Ureter (tissue), 1 donor: ENCODE measurements around the gene SUGP2. TPM values are rescaled to one million over a fixed set of nuclear protein-coding genes. Genes with fewer than 3 reads are reported as not detected.
A peak's percentile ranks its signal among the peaks of the same experiment; 100 is the strongest.

Experiments used
- DNase-seq: peaks from one replicate; pipeline ENCODE4 v3.0.0-alpha.2; 2020; ENCODE audit warnings: low spot score
- total RNA-seq: library from RNA; stranded (reverse); gene quantifications from one replicate; pipeline ENCODE4 v1.2.4, GENCODE V29; 2023
- donor health status: DM: yes; HTN: yes; CAD: no.

SUGP2 gene
- 99.6 TPM for total RNA-seq

DNA sequence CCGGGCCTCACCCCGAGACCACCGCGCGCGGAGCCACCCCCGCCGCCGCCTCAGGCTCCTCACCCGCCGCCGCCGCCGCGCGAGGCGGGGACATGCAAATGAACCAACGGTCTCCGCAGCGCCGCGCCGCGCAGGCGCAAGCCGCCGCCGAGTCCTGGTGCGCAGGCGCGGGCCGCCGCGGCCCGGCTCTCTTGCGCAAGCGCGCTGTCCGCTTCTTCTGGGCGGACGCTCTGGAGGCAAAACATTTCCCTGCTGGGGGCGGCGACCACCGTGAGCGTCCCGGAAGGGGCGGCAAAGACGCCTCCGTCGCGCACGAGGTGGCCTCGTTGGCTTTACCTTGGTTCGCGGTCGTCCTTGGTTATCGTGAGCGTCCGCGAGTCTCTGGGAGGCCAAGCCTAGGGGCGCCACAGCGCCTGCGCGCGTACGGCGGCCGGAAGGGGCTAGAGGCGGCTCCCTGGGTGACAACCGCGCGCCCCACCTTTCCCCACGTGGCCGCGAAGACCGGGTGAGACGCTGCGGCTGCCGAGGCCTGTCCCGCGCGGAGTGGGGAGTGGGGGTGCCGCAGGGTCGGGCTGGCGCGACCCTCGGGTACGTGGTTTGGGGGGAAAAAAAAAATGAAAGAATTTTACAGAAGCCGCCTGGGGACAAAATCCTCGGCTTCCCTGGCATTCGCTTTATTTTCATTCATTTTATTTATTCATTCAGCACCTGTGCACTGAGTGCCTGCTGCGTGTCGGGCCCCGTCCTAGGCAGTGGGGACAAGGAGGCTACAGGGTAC is at the start of gene SUGP2, which contains the start of gene ARMC6:
TSS of gene SUGP2 (minus strand) at position 92 of the 778 bp plus-strand sequence. CDS start 2,446 bp downstream, outside the sequence.
TSS of gene ARMC6 (plus strand) at position 178 of the 778 bp plus-strand sequence. CDS start 607 bp downstream, outside the sequence.
- peak; percentile 85 for DNase-seq

DNA sequence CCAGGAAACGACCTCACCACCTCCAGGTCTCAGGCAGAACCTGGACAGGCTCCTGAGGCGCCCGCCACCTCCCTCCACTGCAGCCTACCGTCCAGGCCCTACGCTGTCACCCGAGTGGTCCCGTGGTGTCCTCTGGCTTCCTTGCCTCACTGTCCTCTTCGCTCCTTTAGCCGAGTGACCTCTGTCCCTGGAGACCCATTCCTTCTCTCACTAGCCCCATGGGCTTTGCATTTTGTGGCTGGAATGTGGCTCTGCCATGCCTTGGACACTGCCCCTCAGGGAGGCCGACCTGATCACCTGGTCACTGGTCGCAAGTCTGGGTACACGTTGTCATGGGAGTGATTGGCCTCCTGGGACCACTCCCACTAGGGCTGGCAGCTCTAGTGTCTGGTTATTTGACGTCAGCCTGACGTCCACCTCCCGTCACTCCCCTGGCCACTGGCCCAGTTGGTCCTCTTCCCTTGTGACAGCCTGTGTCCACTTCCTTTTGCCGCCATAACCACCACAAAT is 48.4 kb upstream of the SUGP2 start:
- DNase-seq = no peak

DNA sequence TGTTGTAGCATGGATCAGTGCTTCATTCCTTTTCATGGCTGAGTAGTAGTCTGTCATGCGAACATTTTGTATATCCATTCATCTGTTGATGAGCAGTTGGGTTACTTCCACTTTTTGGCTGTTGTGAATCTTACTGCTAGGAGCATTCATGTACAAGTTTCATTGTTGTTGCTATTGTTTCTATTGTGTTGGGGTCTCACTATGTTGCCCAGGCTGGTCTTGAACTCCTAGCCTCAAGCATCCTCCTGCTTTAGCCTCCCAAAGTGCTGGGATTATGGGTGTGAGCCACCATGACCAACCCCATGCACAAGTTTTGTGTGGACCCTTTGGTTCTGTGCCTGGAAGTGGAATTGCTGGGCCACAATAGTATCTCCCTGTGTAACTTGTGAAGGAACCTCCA is 46.3 kb upstream of the SUGP2 start:
- DNase-seq = no peak

DNA sequence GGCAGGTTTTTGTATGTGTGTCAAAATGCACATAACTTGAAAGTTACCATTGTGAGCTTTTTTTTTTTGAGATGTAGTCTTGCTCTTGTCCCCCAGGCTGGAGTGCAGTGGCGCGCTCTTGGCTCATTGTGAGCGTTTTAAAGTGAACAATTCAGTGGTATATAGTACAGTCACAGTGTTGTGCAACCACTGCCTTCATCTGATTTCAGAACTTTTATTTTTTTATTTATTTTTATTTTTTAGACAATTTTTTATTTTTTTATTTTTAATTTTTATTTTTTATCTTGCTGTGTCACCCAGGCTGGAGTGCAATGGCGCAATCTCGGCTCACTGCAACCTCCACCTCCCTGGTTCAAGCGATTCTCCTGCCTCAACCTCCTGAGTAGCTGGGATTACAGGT is 45.5 kb upstream of the SUGP2 start:
- no peak for DNase-seq

DNA sequence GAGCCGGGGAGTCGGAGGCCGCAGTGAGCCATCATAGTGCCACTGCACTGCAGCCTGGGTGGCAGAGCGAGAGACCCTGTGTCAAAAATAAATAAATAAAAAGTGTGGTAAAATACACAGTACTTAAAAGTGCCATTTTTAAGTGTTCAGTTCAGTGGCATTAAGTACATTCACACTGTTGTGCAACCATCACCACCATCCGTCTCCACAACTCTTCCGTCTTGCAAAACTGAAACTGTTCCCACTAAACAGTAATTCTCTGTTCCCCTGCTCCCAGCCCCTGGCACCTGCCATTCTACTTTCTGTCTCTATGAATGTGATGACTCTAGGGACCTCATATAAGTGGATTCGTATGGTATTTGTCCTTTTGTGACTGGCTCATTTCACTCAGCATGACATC is 43.8 kb upstream of the SUGP2 start:
- DNase-seq = no peak

DNA sequence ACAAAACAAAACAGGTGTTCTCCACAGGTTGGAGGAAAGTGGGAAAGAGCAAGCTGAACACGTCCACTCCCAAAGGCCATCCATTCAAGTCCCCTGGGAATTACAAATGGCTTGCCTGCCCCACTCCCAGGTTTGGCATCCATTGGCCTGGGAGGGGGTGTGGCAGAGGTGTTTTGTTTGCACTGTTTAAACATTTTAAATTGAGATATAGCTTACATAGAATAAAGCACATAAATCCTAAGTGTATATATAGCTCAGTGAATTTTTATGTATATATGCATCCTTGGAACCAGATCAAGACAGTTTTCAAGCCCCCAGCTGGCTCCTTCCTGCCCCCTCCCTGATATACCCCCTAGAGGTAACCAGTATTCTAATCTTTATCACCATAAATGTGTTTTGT is 43.2 kb upstream of the SUGP2 start:
- DNase-seq = no peak

DNA sequence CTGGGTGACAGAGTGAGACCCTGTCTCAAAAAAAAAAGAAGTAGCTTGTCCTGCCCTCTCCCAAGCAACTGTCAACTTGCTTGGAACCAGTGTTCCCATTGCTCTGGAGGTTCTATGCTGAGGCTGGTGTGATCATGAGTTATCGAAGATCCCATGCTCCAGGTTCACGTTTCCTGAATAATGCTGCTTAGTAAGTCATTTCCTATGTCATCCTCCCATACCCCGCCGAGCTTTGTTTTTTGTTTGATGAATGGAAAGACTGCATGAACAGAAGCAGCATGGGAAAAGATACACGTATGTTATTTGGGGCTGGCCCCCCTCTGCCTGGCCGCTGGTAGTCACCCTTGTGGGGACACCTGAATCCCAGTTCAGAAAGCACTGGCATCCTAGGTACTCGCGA is 41.8 kb upstream of the SUGP2 start:
- DNase-seq = no peak

DNA sequence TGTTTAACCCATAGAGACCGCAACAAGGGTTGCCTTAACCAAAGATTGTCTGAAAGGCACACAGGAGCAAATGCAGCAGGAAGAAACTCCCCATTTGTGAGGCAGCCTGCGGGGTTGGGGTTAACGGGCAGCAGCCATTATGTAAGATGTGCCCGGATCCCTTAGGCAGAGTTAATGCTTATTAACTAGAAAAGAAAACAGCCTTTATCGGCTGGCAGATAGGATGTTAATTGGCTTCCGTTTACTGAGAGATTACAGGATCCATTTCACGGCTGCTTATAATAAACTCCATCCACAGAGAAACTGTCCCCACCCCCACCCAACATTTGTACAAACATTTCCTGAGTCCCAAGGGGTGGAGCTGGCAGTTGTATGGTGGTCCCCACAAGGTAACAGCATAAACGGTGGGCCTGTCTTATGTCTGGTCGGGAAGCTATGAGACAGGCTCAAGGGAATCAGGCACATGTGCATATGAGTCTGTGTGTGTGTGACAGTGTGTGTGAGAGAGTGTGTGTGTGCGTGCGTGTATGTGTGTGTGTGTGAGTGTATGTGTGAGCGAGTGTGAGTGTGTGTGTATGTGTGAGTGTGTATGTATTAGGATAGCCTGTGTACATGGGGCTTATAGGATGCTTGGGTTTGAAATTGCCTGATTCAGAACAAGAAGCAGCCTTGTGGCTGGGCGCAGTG is 41.0 kb upstream of the SUGP2 start:
- no peak for DNase-seq

DNA sequence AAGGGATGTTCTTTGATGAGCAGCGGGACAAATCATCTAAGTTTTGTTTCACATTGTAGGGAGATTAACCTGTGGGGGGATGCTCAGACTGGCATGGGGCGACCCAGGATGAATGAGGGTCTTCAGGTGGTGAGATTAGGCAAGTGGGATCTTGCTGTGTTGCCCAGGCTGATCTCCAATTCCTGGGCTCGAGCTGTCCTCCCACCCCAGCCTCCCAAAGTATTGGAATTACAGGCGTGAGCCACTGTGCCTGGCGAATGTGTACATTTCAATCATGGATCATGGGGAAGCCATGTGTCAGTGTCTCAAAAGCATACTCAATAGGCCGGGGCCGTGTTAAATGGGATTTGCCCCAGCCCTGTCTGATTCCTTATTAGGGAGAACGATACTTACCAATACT is 38.6 kb upstream of the SUGP2 start:
- DNase-seq = no peak

DNA sequence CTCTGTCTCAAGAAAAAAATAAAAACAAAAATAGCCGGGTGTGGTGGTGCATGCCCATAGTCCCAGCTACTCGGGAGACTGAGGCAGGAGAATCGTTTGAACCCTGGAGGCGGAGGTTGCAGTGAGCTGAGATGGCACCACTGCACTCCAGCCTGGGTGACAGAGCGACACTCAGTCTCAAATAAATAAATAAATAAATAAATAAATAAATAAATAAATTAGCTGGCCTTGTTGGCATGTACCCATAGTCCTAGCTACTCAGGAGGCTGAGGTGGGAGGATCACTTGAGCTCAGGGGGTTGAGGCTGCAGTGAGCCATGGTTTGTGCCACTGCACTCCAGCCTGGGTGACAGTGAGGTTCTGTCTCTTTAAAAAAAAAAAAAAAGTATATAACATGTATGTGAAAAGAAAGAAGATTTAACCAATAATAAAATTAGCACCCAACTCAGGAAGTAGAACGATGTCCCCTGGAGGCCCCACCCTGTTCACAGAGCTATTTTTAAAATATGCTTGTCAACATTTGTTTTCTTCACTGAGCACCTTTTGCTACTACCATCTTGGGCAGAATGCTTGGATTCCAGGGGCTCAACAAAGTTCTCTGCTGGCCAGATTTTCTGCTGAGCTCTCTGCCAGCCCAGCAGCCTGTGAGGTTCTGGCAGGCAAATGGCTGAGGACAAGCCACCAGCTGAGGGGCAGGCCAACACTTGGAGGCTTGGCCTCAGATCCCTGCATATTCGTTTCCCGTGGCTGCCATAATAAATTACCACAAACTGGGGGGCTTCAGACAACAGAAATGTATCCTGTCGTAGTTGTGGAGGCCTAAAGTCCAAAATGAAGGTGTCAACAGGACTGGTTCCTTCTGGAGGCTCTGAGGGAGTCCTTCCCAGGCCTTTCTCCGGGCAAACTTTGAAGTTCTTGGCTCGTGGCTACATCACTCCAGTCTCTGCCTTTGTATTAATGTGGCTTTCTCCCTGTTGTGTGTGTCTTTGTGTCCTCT is 35.6 kb upstream of the SUGP2 start:
- no peak for DNase-seq

DNA sequence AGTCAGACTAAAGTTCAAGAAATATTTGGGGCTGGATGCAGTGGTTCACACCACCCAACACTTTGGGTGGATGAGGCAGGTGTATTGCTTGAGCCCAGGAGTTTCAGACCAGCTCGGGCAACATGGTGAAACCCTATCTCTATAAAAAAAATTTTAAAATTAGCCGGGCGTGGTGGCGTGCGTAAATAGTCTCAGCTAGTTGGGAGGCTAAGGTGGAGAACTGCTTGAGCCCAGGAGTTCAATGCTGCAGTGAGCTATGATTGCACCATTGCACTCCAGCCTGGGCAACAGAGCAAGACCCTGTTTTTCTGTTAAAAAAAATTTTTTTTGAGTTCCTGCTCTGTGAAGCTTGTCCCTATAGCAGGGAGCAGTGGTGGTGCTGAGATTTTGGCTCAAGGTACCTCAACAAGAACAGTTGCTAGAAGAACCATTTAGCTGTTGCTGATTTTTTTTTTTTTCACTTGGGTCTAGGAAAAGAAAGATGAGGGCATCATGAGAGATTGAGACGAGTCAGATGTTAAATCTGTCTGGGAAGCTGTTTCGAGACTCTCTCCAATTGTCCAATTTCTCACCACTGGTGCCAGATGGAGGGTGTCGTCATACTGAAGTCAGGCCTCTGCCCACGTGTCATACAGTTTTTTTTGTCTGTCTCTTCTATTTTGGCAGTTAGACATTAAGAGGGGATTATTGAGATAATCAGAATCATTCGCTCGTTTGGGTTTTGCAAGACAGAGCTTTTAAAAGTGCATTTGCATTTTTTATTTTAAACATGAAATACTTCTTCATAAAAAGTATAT is 34.2 kb upstream of the SUGP2 start:
- DNase-seq = no peak

DNA sequence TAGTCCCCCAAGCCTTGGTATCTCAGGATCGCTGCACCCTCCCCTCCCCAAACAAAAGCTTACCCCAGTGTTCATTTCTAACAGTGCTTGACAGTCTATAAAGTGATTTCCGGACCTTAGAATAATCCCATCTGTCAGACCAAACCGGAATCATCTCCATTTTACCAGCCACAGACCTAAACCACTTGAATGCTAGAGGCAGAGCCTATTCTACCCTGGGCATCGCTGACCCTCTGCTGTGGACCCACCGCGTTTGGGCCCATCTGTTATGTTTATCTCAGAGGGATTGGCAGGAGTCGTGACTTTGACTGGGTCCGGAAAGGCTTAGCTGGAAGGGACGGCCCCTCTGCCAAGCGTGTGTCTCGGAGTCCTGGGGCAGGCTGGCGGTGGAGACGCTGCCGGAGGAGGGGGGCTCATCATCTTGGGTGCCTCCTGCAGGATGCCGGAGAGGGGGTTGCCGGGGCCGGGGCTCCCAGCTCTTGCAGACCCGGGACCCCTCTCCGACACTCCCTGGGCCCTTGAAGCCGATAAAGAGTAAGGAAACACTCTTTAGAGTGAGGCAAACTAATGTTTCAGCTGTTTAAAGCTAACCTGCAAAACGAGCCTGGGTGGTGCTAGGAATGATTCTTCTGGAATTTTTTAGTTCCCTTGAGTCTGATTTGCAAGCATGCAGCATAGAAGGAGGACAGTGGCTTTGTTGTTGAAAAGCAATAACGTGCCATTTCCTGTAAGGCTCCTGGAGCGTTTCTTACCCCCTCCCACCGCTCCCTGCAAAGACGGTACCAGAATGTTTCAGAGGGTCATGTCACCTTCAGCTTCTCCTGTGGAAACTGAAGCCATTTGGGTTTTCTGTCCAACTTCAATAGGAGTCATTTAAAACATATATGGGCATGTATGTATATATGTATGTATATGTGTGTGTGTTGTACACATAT is 31.8 kb upstream of the SUGP2 start:
- DNase-seq = no peak

DNA sequence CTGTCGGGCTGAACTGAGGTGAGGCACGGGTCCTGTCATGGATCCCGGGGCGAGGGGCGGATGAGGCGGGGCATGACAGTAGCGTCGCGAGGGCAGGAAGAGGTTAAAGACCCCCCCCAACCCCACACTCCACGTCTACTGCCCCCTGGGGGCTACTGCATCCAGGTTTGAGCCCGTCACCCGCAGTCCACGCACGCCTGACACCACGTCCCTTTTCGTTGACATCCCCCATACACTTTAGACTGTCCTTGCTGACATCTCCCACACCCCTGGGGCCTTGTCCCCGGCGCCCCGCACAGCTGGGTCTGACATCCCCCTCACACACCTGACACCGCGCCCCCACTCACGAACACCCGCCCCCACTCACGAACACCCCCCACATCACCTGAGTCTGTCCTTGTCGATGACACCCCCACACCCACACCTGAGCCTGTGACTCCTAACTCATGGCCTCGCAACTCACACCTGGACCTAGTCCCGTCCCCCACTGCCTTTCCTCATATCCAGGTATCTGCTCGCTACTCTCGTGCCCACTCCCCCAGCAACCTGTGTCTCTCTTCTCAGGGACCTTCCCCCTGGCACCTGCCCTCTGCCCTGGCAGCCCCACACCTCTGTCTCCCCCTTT is 30.9 kb upstream of the SUGP2 start:
- DNase-seq = peak; percentile 54

DNA sequence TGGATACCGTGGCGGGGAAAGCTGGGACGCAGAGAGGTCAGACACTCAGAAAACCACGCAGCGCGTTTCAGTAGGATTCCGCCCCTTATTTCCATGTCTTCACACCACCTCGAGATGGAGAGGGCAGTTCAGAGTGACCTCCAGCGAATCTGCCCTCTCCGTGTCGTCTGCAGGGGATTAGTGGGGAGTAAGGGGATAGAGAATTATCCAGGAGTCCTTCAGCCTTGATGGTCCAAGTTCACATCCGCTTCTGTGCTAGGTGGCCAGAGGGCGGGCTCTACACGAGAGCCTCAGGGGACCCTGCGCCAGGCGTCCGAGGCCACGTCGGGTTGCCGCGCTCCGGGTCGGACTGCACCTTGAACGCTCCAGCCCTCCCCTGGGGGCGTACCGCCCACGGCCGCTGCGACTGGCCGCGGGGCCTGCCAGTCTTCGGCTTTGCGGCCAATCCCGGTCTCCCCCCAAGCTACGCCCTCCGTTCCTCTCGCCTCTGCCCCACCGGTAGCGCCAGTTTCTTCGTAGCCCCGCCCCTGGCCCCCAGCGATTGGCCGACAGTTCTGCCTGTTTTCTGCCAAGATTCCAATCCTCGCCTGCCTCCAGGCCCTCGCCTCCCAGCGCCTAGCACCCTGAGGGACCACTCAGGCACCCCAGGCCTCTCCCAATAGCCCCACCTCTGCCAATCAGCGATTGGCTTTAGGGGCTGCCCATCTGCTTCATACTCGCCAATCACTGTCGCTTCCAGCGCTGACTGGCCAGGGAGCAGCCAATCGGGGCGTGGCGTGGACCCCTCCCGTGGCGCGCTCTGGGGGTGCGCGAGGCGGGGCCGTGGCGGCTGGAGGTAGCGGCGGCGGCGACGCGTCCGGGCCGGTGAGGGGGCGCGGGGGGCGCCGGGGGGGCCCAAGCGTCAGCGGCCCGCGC is 30.1 kb upstream of the SUGP2 start, which contains the start of gene SLC25A42:
TSS of gene SLC25A42 (plus strand) at position 812 of the 915 bp plus-strand sequence. CDS start 32,131 bp downstream, outside the sequence.
- peak; percentile 100 for DNase-seq

DNA sequence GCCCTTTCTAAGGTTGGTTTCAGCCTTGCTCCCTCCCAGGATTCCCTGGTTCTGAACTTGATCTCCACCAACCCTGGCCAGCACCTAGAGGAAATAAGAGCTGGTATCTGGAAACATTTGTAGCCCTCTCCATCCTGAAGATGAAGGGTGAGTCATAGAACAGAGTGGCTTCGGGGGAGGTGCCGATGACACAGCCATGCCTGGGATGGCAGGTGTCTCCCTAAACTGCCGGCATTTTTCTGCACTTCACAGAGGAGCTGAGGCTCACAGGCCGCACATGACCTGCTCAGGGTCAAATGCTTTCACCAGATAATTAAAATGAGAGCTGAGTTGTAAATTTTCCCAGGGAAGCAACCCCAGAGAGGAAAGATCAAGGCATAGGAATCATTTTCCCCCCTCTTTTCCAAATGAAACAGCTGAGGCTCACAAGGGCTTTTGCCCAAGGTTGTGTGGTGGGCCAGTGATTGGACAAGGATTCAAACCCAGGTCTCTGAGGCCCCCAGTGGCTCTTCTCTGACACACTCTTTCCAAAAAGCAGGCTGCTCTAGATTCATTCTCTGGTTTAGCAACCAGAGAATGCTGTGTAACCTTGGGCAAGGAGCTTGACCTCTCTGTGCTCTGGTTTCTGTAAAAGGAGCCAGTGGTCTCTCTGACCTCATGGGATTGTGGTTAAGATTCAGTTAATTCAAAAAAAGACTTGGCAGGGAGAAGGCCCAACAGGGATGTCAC is 29.3 kb upstream of the SUGP2 start:
- no peak for DNase-seq

DNA sequence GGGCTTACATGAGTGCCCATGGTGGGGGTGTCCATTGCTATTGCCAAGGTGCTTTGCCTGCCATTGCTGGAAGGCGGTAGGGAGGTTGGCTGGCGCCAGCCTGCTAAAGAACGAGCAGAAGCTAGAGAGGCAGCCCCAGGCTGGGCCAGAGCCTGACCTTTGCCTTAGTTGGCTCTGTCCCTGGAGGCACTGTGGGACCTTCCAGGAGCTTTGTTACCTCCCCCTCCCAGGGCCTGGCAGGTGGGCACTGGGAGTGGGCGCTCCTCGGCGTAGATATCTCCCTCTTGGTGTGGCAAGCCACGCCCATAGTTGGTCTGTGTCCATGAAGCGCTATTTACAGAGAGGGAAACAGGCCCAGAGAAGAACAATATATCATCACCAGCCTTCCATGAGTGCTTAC is 28.2 kb upstream of the SUGP2 start:
- no peak for DNase-seq

DNA sequence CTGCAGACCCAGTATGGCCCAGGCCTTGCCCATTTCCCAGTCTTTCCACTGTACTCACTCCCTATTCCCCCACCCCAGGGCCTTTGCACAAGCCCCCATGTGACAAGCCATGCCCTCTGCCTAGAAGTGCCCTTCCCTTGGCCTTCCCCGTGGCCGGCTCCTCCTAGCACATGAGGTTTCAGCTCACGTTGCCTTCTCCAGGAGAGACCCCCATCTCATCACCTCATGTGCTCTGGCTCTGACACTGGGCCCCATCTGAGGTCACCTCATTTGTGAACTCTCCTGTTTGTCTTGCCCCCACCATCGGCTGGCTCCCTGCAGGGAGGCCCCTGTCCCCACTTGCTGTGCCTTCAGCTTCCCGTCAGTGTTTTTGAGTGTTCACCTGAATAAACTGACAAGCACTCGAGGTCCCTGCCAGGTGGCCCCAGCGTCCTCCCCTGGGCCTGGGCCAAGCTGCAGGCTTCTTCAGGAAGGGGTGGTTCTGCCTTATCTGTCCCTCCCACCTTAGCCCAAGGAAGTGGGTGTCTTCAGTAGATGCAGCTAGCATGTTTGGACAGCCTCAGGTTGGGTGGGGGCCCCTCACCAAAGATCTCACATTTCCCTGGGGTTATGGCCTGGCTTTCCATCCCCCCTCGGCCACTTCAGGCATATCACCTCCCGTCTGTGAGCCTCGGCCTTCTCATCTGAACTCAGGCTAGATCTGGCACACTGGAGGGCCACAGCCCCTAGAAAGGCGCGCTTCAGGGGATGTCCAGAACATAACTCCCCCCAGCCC is 26.7 kb upstream of the SUGP2 start:
- DNase-seq = no peak
